Common myeloid progenitor, CD34-positive (primary cell): ENCODE results near the gene UPK2. TPM values are rescaled to one million over a fixed set of nuclear protein-coding genes. Genes with fewer than 3 reads are reported as not detected.

Experiments used
- CTCF ChIA-PET: fragments of 350-600 bp; sonication (Branson Sonifier 250); formaldehyde crosslinking; loops from one replicate; lab custom pipeline; 2021; ENCODE audit warnings: antibody characterized with exemption; lab: Charles Lee
- POLR2A ChIA-PET: fragments of 350-600 bp; sonication (Branson Sonifier 250); formaldehyde crosslinking; loops from one replicate; lab custom pipeline; 2021; ENCODE audit warnings: antibody characterized with exemption; lab: Charles Lee
- DNase-seq, 3 donors: peaks; one replicate each; pipeline versions ENCODE4 v3.0.0 to v3.0.0-alpha.2; 2013
- H3K27ac ChIP-seq, 2 experiments: 1 replicate in 1 of 2; 2 replicates in 1 of 2; pipeline ENCODE4 v1.7.0; 2013; ENCODE audit warnings: inconsistent platforms in 2 of 2, low read length in 2 of 2, mild to moderate bottlenecking in 2 of 2, low read depth in 1 of 2, moderate library complexity in 1 of 2; ENCODE audit not compliant: severe bottlenecking in 2 of 2, insufficient read depth in 1 of 2, poor library complexity in 1 of 2
- H3K27me3 ChIP-seq, 5 experiments: replicated peaks in 2 of 5; 1 replicate in 3 of 5; 2 replicates in 2 of 5; pipeline versions ENCODE4 v1.6.1 to v1.7.0; 2013; ENCODE audit warnings: low read length in 4 of 5, mild to moderate bottlenecking in 2 of 5, moderate library complexity in 2 of 5, inconsistent platforms in 1 of 5; ENCODE audit not compliant: insufficient read depth in 5 of 5, control insufficient read depth in 4 of 5
- H3K36me3 ChIP-seq, 4 experiments: 1 replicate in 2 of 4; 2 replicates in 2 of 4; pipeline versions ENCODE4 v1.6.1 to v1.7.0; 2013; ENCODE audit warnings: low read length in 3 of 4, control low read depth in 1 of 4, mild to moderate bottlenecking in 1 of 4; ENCODE audit not compliant: control insufficient read depth in 4 of 4, insufficient read depth in 4 of 4
- H3K4me1 ChIP-seq, 4 experiments: 1 replicate in 3 of 4; 2 replicates in 1 of 4; pipeline versions ENCODE4 v1.6.1 to v1.7.1; 2013; ENCODE audit warnings: low read length in 3 of 4, mild to moderate bottlenecking in 3 of 4, control low read depth in 1 of 4, inconsistent platforms in 1 of 4, moderate library complexity in 1 of 4; ENCODE audit not compliant: control insufficient read depth in 4 of 4, insufficient read depth in 4 of 4; ENCODE audit errors: control extremely low read depth in 1 of 4
- H3K4me3 ChIP-seq, 7 experiments: 1 replicate in 4 of 7; 2 replicates in 3 of 7; pipeline versions ENCODE4 v1.5.1 to v1.7.0; 2013; ENCODE audit warnings: mild to moderate bottlenecking in 7 of 7, low read length in 6 of 7, moderate library complexity in 6 of 7, inconsistent platforms in 2 of 7, low read depth in 2 of 7, control low read depth in 1 of 7; ENCODE audit not compliant: insufficient read depth in 4 of 7, control insufficient read depth in 1 of 7; ENCODE audit errors: extremely low read depth in 1 of 7
- H3K9me3 ChIP-seq, 5 experiments: 1 replicate in 4 of 5; 2 replicates in 1 of 5; pipeline versions ENCODE4 v1.6.1 to v1.7.1; 2013; ENCODE audit warnings: low read length in 4 of 5, mild to moderate bottlenecking in 2 of 5, inconsistent platforms in 1 of 5, low read depth in 1 of 5, moderate library complexity in 1 of 5; ENCODE audit not compliant: control insufficient read depth in 4 of 5, insufficient read depth in 2 of 5; ENCODE audit errors: control extremely low read depth in 1 of 5
- whole genome bisulfite sequencing: methylation state at CpG from one replicate; pipeline ENCODE4 v1.1.5; 2013; ENCODE audit not compliant: insufficient coverage; 5-methylcytosine and 5-hydroxymethylcytosine counted together
- polyA plus RNA-seq: library from polyadenylated mRNA; unstranded; fragments of 120-200 nt; gene quantifications from one replicate; pipeline ENCODE4 v1.2.1, GENCODE V29; 2013

UPK2 gene
- 0.12 TPM for polyA plus RNA-seq

DNA sequence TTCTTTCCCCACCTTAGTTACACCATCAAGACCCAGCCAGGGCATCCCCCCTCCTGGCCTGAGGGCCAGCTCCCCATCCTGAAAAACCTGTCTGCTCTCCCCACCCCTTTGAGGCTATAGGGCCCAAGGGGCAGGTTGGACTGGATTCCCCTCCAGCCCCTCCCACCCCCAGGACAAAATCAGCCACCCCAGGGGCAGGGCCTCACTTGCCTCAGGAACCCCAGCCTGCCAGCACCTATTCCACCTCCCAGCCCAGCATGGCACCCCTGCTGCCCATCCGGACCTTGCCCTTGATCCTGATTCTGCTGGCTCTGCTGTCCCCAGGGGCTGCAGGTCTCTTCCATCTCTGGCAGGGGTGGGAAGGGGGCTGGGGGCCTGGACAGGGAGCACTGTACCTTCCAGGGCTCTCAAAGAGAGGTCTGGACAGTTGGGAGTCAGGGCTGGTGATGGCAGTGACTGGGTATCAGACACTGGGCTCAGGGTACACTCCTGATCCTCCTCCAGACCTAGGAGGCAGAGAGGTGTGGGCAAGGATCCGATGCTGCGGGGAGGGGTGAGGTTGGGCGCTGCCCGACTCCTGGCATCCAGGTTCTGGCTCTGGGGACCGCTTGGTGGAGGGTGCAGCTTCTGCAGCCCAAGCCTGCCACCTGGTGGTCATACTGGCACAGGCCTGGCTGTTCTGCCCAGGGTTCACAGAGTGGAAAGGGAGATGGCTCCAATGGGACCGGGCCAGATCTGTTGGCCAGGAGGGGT is at the start of gene UPK2:
Gene UPK2, plus strand, starts transcription at position 205 of the 753 bp plus-strand sequence. Its CDS starts 53 bp downstream, at position 258.
- Histone ChIP-seq H3K4me3 (no peak within 1 kb of the TSS), H3K36me3 (no peaks in the 10 kb centered on the region), H3K9me3 (no peaks in the 10 kb centered on the region), H3K27ac (no peak within 1 kb of the TSS), H3K27me3 (no peaks in the 10 kb centered on the region), H3K4me1 (no peaks in the 10 kb centered on the region)
- POLR2A ChIA-PET = no interaction called here
- 7% methylated on average over 6 of the region's 7 CpGs for WGBS
- peak; percentile 79 to 88 (median 81) for DNase-seq
- CTCF ChIA-PET = interaction anchor here (1.0 to 4.8 kb wide), 14 partner anchors 9 to 277 kb away, joined by 3 to 48 read pairs (median 5); partner anchors contain the start of genes BCL9L and TREH

DNA sequence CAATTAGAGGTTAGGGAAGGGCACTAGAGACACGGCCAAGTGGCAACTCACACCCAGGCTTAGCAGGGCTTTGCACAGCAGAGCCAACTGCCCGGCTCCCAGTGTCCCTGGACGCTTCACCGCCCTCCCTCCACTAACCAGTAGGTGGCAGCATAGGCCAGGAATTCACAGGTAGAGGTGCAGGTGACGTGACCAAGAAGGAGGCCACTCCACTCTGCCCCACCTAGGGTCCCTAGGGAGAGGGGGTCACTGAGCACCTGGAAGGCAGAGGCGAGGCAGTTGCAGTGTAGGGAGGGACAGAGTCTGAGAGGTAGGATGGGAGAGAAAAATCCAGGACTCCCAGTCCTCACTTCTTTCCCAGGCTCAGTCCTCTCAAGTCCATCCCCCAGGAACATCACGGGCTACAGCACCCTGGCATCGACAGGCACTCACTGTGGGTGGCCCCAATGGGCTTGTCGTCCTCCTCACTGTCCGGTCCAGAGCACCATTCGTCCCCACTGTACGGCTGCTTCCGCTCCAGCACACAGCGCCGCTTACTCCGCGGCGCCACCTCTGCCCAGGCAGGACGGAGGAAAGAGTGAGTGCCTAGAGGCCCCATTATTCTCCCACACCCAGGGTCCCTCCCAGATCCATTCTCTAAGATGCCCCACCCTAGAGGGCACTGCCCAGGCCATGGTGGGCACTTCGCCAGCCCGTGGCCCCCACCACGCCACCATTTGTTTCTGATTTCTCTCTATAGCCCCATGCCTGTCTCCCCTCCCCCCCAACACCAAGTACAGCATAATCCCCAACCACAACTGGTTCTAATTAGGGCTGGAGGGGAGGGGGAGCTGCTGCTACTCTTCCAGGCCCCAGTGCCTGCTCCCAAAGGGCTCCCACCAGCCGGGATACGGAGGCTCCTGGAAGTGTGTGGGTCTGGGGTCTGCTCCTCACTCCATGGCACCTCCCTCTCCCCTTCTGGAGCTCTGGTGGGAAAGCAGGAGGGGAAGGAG is 48.8 kb upstream of the UPK2 start:
- Histone ChIP-seq H3K4me1 (peaks cover 0 to 42% (median 37%) of the 10 kb centered on the region in 4 experiments), H3K27me3 (no peaks in the 10 kb centered on the region), H3K36me3 (peaks cover 5 to 44% (median 15%) of the 10 kb centered on the region in 4 experiments), H3K4me3 (no peak overlapping the region), H3K9me3 (no peaks in the 10 kb centered on the region), H3K27ac (no peak overlapping the region)
- peak; percentile 71 to 85 (median 79) for DNase-seq
- POLR2A ChIA-PET = no interaction called here
- WGBS = 74% methylated on average over 15 of the region's 24 CpGs
- CTCF ChIA-PET = interaction anchor here (1.0 to 11.0 kb wide), 11 partner anchors 14 to 115 kb away, joined by 3 to 256 read pairs (median 4); partner anchors contain the start of genes BCL9L and UPK2

- ChIA-PET POLR2A (no interaction called here), CTCF (interaction anchor here (0.7 to 11.0 kb wide), 11 partner anchors 13 to 210 kb away, joined by 3 to 256 read pairs (median 3); partner anchors contain the start of genes BCL9L and UPK2)
- Histone ChIP-seq H3K9me3 (no peaks in the 10 kb centered on the region), H3K27me3 (no peaks in the 10 kb centered on the region), H3K36me3 (peaks cover 4 to 35% (median 13%) of the 10 kb centered on the region in 4 experiments), H3K4me3 (no peak overlapping the region), H3K27ac (no peak overlapping the region), H3K4me1 (peaks cover 0 to 52% (median 47%) of the 10 kb centered on the region in 4 experiments)
- WGBS = 98% methylated on average over 11 of the region's 13 CpGs
- no peak for DNase-seq
Observed at GRCh38 chr11:118908264-118908663, 47.8 kb upstream of the UPK2 start.

- H3K36me3 ChIP-seq = peaks cover 0 to 27% (median 9%) of the 10 kb centered on the region in 4 experiments
- no peaks in the 10 kb centered on the region for H3K9me3 ChIP-seq
- ChIA-PET POLR2A (interaction anchor here (0.6 kb wide), 1 partner anchor 20 kb away, joined by 5 read pairs; no protein-coding TSS in a partner anchor), CTCF (interaction anchor here (0.7 to 11.0 kb wide), 13 partner anchors 12 to 120 kb away, joined by 3 to 256 read pairs (median 4); partner anchors contain the start of genes BCL9L and UPK2)
- no peak for DNase-seq
- no peak overlapping the region for H3K27ac ChIP-seq
- peaks cover 0 to 58% (median 55%) of the 10 kb centered on the region in 4 experiments for H3K4me1 ChIP-seq
- H3K4me3 ChIP-seq = no peak overlapping the region
- H3K27me3 ChIP-seq = no peaks in the 10 kb centered on the region
- 32% methylated on average over 4 of the region's 17 CpGs for WGBS
Observed at GRCh38 chr11:118908901-118909618, 47.0 kb upstream of the UPK2 start.

- CTCF ChIA-PET = interaction anchor here (0.8 to 11.0 kb wide), 10 partner anchors 15 to 121 kb away, joined by 3 to 256 read pairs (median 5); partner anchors contain the start of genes BCL9L and UPK2
- Histone ChIP-seq H3K27ac (no peak overlapping the region), H3K27me3 (no peaks in the 10 kb centered on the region), H3K9me3 (no peaks in the 10 kb centered on the region), H3K4me3 (no peak overlapping the region), H3K36me3 (peaks cover 0 to 20% (median 7%) of the 10 kb centered on the region in 4 experiments), H3K4me1 (peaks cover 0 to 65% (median 62%) of the 10 kb centered on the region in 4 experiments)
- no peak for DNase-seq
- WGBS = 98% methylated on average over 9 of the region's 21 CpGs
- POLR2A ChIA-PET = no interaction called here
Observed at GRCh38 chr11:118909619-118910308, 46.3 kb upstream of the UPK2 start.
